ENCODE measurements around the gene DGKI.

The DGKI gene

DNA sequence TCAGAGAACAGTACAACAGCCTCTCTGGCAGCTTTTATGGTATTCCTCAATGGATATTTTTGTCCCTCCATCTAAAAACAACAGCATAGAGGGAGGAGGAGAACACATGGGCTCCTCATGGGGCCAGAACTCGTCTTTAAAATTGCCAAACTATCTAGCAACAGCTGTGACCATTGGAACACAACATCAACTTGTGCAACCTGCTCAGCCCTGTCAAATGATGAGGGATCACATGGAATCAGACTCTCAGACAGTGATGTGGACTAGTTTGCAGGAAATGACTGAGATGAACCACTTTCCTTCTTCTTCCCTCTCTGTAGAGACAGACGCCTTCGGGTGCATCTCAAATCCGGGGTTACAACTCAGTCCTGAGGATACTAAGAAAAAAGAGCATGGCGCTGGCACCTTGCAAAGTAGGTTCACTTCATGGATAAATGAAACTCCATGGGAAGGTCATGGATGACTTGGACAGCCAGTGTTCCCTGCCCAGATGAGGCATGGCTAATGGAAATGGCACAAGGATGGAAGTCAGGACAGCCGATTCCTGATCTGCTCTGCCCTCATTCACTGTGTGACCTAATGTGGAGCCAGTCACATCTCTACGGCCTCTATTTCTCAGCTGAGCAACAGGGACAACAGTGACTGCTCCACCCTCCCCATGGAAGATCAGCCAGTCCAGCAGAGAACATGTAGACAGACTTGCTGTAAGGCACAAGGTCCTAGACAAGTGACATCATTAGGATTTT is 24.6 kb upstream of the DGKI start:
- no peak for DNase-seq (ENCODE audit: low spot score)

GRCh38 chr7:137870684-137871083 is 23.9 kb upstream of the DGKI start:
- no peak for DNase-seq (ENCODE audit: low spot score)

GRCh38 chr7:137870078-137870477 is 23.3 kb upstream of the DGKI start:
- DNase-seq (ENCODE audit: low spot score), result no peak

GRCh38 chr7:137869260-137869659 is 22.5 kb upstream of the DGKI start:
- no peak for DNase-seq (ENCODE audit: low spot score)

DNA sequence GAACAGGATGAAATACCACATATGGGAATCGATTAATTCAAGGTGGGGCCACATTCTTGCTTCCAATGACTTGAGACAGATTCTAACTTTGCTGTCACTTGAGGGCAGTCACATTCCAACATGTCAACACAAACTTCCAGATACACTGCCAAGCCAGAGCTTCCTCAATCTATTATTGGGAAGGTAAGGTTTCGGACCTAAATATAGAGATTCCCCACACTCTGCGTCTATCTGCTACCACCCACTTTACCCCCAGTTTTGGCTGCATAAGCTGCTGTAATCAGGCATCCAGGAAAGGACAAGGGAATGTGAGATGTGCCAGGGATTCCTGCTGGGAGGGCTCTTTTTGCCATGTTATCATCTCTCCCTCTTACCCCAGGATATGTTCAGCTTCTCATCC is 20.5 kb upstream of the DGKI start:
- no peak for DNase-seq (ENCODE audit: low spot score)

- DNase-seq (ENCODE audit: low spot score), result no peak
Observed at GRCh38 chr7:137865764-137866163, 19.0 kb upstream of the DGKI start.

DNA sequence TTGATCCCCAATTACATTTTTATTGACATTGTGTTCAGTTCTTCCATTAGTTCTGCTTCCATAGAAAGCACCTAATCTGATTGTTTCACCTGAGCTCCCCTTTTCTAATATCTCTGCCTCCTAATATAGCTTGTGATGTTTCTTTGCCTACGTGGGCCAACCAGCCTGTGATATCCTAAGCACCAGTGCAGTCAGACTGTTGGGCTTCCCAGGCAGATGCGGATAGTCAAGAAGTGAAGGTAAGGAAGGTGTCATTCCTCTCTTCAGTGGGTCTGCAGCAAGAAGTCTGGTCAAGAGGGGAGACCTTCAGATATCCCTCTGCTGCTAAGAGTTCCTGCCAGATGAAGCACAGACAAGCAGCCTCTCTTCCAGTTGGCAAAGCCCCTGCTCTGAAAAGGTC is 16.2 kb upstream of the DGKI start:
- DNase-seq (ENCODE audit: low spot score), result no peak

- DNase-seq (ENCODE audit: low spot score), result no peak
Observed at GRCh38 chr7:137862358-137862757, 15.6 kb upstream of the DGKI start.

DNA sequence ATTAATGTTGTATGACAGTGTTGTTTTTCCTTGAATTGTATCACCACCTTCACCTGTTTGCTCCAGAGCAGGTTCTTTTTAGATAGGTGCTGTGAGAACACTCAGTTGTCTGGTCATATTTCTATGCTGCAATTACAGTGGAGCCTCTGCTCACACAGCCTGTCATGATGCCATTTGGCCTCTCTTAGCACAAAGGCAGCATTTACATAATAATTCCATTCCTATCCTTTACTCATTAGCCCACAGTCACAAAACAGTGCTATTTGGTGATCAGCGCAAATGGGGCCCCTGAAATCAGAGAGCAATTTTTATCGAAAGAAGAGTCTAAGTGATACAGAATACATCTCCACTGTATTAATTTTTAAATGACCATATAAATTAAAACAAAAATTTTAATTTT is 13.8 kb upstream of the DGKI start:
- DNase-seq (ENCODE audit: low spot score), result no peak

GRCh38 chr7:137853053-137853452 is 6.3 kb upstream of the DGKI start:
- DNase-seq (ENCODE audit: low spot score), result no peak

DNA sequence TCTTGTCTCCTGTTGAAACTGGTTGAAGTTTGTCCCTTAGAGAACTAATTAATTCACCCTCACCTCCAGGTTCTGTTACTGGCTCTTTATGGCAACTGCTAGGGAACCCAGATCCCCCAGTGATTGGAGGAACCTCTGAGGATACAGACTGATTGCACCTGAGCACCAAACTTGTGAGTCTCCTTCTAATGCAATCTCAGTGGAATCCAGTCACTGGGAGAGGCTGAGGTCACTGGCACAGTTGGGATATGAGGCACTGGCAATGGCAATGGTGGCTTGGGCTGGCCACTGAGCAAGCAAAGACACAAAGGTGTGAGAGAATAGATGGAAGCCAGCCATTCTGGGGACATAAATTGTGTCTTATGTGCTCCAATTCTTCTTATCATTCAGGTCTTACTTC is 5.3 kb upstream of the DGKI start:
- DNase-seq (ENCODE audit: low spot score), result no peak

DNA sequence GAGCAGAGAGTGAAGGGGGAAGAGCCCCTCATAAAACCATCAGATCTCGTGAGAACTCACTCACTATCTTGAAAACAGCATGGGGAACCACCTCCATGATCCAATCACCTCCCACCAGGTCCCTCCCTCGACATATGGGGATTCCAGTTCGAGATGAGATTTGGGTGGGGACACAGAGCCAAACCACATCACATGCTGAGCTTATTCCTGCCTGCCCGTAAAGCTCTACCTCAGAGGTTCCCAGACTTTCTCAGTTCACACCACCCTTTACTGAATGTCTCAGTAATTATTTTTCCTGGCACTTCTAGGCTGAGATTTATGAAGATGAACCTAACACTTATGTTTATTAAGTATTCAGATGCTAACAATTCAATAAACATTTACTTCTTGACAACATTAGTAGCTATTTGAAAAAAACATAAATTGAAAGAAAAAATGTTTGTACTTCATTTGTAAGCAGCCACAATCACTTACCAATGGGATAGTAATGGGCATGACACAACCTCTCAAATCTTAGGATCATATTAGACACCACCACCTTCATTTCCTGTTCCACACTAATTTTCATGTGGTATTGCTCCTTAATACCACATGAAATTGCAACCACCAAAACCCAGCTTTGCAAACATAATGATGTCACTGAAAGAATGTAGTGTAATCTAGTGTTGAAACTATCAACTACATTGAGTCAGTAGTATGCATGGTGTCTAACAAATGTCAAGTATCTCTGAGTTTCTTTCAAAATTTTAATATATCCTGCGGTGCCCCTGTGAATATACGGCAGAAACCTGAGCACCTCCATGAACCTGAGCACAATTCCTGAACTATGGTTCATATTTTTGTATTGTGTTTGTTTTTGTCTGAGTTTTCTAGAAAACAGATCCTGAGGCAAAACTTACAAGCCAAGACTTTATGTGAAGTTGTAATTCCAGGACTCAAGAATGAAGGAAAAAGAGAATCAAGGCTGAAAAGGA is 4.5 kb upstream of the DGKI start:
- DNase-seq (ENCODE audit: low spot score), result no peak

DNA sequence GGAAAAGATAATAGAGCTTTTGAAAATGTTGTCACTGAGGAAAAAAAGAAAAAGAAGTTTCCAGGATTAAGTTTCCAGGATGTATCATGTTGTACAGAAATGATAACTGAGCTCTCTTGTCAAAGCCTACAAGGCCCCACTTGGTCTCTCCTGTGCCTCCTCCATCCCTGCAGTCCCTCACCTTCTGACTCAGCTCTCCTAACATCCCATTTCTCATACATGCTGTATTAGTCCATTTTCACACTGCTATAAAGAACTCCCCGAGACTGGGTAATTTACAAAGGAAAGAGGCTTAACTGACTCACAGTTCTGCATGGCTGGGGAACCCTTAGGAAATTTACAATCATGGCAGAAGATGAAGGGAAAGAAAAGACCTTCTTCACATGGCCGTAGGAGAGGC is 3.8 kb upstream of the DGKI start:
- no peak for DNase-seq (ENCODE audit: low spot score)

DNA sequence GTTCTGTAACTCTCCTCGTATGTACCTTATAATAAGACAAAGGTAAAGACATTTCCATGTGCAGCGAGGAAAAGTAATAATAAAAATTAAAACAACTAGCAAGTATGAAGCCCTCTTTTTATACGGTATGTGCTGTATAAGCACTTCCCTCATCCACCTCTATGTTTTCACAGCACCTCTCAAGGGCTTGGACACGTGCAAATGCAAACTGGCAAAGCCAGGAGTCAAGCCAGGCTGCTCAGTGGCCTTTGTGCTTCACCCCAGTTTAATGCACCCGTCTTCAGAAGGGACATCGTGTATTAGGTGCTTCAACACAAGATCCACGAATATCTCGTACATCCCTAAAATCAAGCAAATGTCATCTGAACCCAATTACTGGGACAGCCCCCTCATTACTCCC is 1.3 kb upstream of the DGKI start:
- no peak for DNase-seq (ENCODE audit: low spot score)

- no peak for DNase-seq (ENCODE audit: low spot score)
Observed at GRCh38 chr7:137847568-137848050, 835 bp upstream of the DGKI start.

- no peak for DNase-seq (ENCODE audit: low spot score)
Observed at GRCh38 chr7:137846549-137846826, 286 bp downstream of the DGKI start.

- DNase-seq (ENCODE audit: low spot score), result no peak
Observed at GRCh38 chr7:137844677-137845425, 1.9 kb downstream of the DGKI start.

- DNase-seq (ENCODE audit: low spot score), result no peak
Observed at GRCh38 chr7:137839903-137840779, 6.6 kb downstream of the DGKI start.

DNA sequence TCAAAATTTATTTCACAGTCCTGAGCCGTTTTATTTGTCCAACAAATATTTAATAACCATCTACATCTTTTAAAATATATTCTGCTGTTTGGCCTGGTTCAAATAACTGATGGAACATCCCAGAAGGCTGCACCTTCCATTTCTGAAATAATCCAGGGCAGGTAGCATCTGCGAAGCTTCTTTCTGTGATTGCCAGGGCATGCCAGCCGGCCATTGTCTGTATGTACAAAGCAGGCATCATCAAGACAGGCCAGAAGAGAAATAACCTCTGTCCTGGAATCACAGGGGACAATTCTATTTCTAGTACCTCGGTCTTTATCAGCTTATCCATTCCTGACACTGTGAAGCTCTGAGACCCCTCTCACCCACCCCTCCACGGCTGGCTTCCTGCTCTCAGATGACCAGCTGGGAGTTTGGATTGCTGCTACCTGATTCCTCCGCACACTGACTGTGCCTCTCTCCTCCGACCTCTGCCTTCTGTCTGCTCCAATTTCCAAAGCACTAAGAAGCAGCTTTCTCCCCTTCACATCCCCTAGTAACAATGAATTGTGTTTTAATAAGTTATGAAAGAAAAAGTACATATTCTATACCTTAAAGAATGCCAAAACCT is 8.0 kb downstream of the DGKI start:
- no peak for DNase-seq (ENCODE audit: low spot score)

DNA sequence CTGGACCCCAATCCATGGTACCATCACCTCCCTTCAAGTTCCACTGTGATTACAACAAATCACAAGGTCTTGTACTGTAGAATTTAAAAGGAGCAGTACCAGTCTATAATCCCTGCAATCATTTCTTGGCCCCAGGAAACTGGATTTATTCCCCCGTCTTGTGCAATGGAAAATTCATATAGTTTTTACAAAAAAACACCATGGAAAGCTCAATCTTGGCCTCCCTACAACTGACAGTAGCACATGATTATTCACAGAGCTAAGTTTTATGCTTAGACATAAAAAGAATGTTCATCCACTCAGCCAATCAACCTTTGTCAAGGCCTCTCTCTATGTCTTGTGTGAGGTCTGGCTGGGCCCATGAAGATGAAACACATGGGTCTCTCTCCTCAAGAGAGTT is 10.2 kb downstream of the DGKI start:
- DNase-seq (ENCODE audit: low spot score), result no peak

GRCh38 chr7:137836113-137836509 is 10.7 kb downstream of the DGKI start:
- no peak for DNase-seq (ENCODE audit: low spot score)
